IMR-90 (cell line): ENCODE data around the gene NEGR1. TPM values are rescaled to one million over a fixed set of nuclear protein-coding genes. Genes with fewer than 3 reads are reported as not detected.

Experiments used
- ATAC-seq: fragments of 200-7000 bp; cut with Tn5 transposase; 2 replicates; pipeline ENCODE4 v1.9.1; 2020; ENCODE audit warnings: low read depth, mild to moderate bottlenecking, moderate library complexity
- BruUV-seq: library from RNA; stranded (reverse); fragments of 400-500 nt; replicated peaks from 2 replicates; lab custom pipeline; 2021; lab: Mats Ljungman, UMichigan
- CTCF ChIA-PET: fragments of 300-600 bp; formaldehyde crosslinking; extraction: SDS; loops from one replicate; lab custom pipeline; 2021; ENCODE audit warnings: antibody characterized with exemption; lab: Yijun Ruan, JAX
- POLR2A ChIA-PET: fragments of 300-600 bp; sonication (Branson Sonifier 250); formaldehyde crosslinking; loops from one replicate; lab custom pipeline; 2022; ENCODE audit warnings: antibody characterized with exemption; ENCODE audit not compliant: unreplicated experiment; lab: Charles Lee
- DNase-seq: peaks from one replicate; pipeline ENCODE4 v3.0.0; 2013
- H2AFZ ChIP-seq: replicated peaks from 2 replicates; pipeline ENCODE3; 2013; ENCODE audit warnings: low read length, mild to moderate bottlenecking; ENCODE audit not compliant: poor library complexity
- H2AK5ac ChIP-seq: 2 replicates; pipeline ENCODE4 v1.6.1; 2013; ENCODE audit warnings: low read depth, low read length, inconsistent platforms
- H2AK9ac ChIP-seq: replicated peaks from 2 replicates; pipeline ENCODE3; 2013; ENCODE audit warnings: mild to moderate bottlenecking, low read depth, low read length, moderate library complexity; ENCODE audit not compliant: poor library complexity
- H2BK120ac ChIP-seq: 2 replicates; pipeline ENCODE4 v1.6.1; 2013; ENCODE audit warnings: low read depth, low read length, inconsistent platforms
- H2BK15ac ChIP-seq: 3 replicates; pipeline ENCODE4 v1.6.1; 2013; ENCODE audit warnings: low read depth, low read length, inconsistent platforms
- H2BK20ac ChIP-seq: 2 replicates; pipeline ENCODE4 v1.6.1; 2013; ENCODE audit warnings: low read depth, mild to moderate bottlenecking, inconsistent platforms, low read length, moderate library complexity
- H2BK5ac ChIP-seq: 2 replicates; pipeline ENCODE4 v1.6.1; 2013; ENCODE audit warnings: mild to moderate bottlenecking, low read depth, low read length, inconsistent platforms; ENCODE audit not compliant: poor library complexity, severe bottlenecking
- H3K14ac ChIP-seq: replicated peaks from 2 replicates; pipeline ENCODE4 v1.6.1; 2013; ENCODE audit warnings: low read depth, low read length, inconsistent platforms
- H3K18ac ChIP-seq: 2 replicates; pipeline ENCODE4 v1.6.1; 2013; ENCODE audit warnings: low read depth, low read length, control low read depth
- H3K23ac ChIP-seq: 2 replicates; pipeline ENCODE4 v1.6.1; 2013; ENCODE audit warnings: low read depth, low read length, inconsistent platforms
- H3K27ac ChIP-seq: 2 replicates; pipeline ENCODE4 v1.5.1; 2013; ENCODE audit warnings: mild to moderate bottlenecking, control low read depth, low read length; ENCODE audit not compliant: insufficient read depth
- H3K27me3 ChIP-seq: 2 replicates; pipeline ENCODE4 v1.6.1; 2013; ENCODE audit warnings: low read length; ENCODE audit not compliant: control insufficient read depth, insufficient read depth
- H3K36me3 ChIP-seq: 2 replicates; pipeline ENCODE4 v1.6.1; 2013; ENCODE audit warnings: low read length, mixed read lengths; ENCODE audit not compliant: control insufficient read depth, insufficient read depth
- H3K4ac ChIP-seq: 2 replicates; pipeline ENCODE4 v1.6.1; 2013; ENCODE audit warnings: low read depth, low read length, inconsistent platforms
- H3K4me1 ChIP-seq: 2 replicates; pipeline ENCODE4 v1.6.1; 2013; ENCODE audit warnings: low read length, mixed read lengths; ENCODE audit not compliant: control insufficient read depth, insufficient read depth
- H3K4me2 ChIP-seq: 2 replicates; pipeline ENCODE4 v1.6.1; 2013; ENCODE audit warnings: low read depth, mild to moderate bottlenecking, control low read depth, low read length, moderate library complexity
- H3K4me3 ChIP-seq: 2 replicates; pipeline ENCODE4 v1.5.1; 2013; ENCODE audit warnings: low read depth, mild to moderate bottlenecking, control low read depth, low read length, moderate library complexity; ENCODE audit not compliant: insufficient read depth
- H3K56ac ChIP-seq: 2 replicates; pipeline ENCODE4 v1.6.1; 2013; ENCODE audit warnings: low read length, inconsistent platforms; ENCODE audit not compliant: insufficient read depth; ENCODE audit errors: extremely low read depth
- H3K79me1 ChIP-seq, 2 experiments: 2 replicates each; pipeline ENCODE4 v1.6.1; 2013; ENCODE audit warnings: low read length in 2 of 2, inconsistent platforms in 1 of 2, low read depth in 1 of 2
- H3K9ac ChIP-seq: 2 replicates; pipeline ENCODE4 v1.6.1; 2013; ENCODE audit warnings: low read depth, low read length, control low read depth
- H3K9me1 ChIP-seq: 2 replicates; pipeline ENCODE4 v1.6.1; 2013; ENCODE audit warnings: low read length, inconsistent platforms; ENCODE audit not compliant: insufficient read depth
- H3K9me3 ChIP-seq: 2 replicates; pipeline ENCODE4 v1.6.1; 2013; ENCODE audit warnings: low read length; ENCODE audit not compliant: control insufficient read depth, insufficient read depth
- H4K20me1 ChIP-seq: 2 replicates; pipeline ENCODE4 v1.6.1; 2013; ENCODE audit warnings: low read length, inconsistent platforms; ENCODE audit not compliant: insufficient read depth
- H4K5ac ChIP-seq: 2 replicates; pipeline ENCODE4 v1.6.1; 2013; ENCODE audit warnings: mild to moderate bottlenecking, low read depth, low read length, control low read depth
- H4K8ac ChIP-seq, 2 experiments: 2 replicates each; pipeline ENCODE4 v1.6.1; 2013; ENCODE audit warnings: low read depth in 2 of 2, low read length in 2 of 2, control low read depth in 1 of 2, inconsistent platforms in 1 of 2
- H4K91ac ChIP-seq: 2 replicates; pipeline ENCODE4 v1.6.1; 2013; ENCODE audit warnings: low read depth, low read length, inconsistent platforms; ENCODE audit not compliant: insufficient read depth
- BHLHE40 ChIP-seq: fragments of 150-350 bp; IDR thresholded peaks from 2 replicates; pipeline ENCODE4 v1.6.1; 2016; ENCODE audit warnings: mild to moderate bottlenecking, low read depth, low read length
- CEBPB ChIP-seq: IDR thresholded peaks from 2 replicates; pipeline ENCODE4 v1.6.1; 2012; ENCODE audit warnings: low read depth, low read length, improper control_type of control experiment
- CHD1 ChIP-seq: IDR thresholded peaks from 2 replicates; pipeline ENCODE4 v1.6.1; 2012; ENCODE audit warnings: low read depth, low read length, improper control_type of control experiment
- MAFK ChIP-seq: IDR thresholded peaks from 2 replicates; pipeline ENCODE4 v1.6.1; 2012; ENCODE audit warnings: low read depth, low read length, improper control_type of control experiment
- MXI1 ChIP-seq: IDR thresholded peaks from 2 replicates; pipeline ENCODE4 v1.6.1; 2012; ENCODE audit warnings: low read depth, mild to moderate bottlenecking, low read length, moderate library complexity, borderline replicate concordance
- NFE2L2 ChIP-seq: fragments of 150-350 bp; IDR thresholded peaks from 2 replicates; pipeline ENCODE4 v1.6.1; 2016; ENCODE audit warnings: low read depth, mild to moderate bottlenecking, low read length
- RCOR1 ChIP-seq: IDR thresholded peaks from 2 replicates; pipeline ENCODE4 v1.6.1; 2012; ENCODE audit warnings: mild to moderate bottlenecking, low read length, improper control_type of control experiment; ENCODE audit not compliant: insufficient replicate concordance
- SMC3 ChIP-seq: fragments of 150-350 bp; IDR thresholded peaks from 2 replicates; pipeline ENCODE4 v1.6.1; 2016; ENCODE audit warnings: low read depth, mild to moderate bottlenecking, antibody characterized with exemption, low read length, moderate library complexity
- WGBS, 2 experiments: methylation state at CpG; one replicate each; pipeline versions ENCODE4 v1.1.5 to v1.1.7; 2013; ENCODE audit warnings: missing lambda C conversion rate in 2 of 2; ENCODE audit not compliant: insufficient read length in 1 of 2; ENCODE audit errors: extremely low coverage in 2 of 2; 5-methylcytosine and 5-hydroxymethylcytosine counted together
- dilution Hi-C: fragments of 300-500 bp; cut with HindIII; formaldehyde crosslinking; loops from one replicate; pipeline ENCODE4 v1.14.3; 2018; ENCODE audit warnings: low sequenced_read_pairs; ENCODE audit not compliant: unreplicated experiment
- in situ Hi-C: fragments of 300-500 bp; cut with MboI; formaldehyde crosslinking; loops from 3 replicates; pipeline ENCODE4 v1.14.3; 2019; ENCODE audit warnings: low sequenced_read_pairs, inconsistent platforms, mixed read lengths
- intact Hi-C: fragments of 100-400 bp; cut with micrococcal nuclease; formaldehyde crosslinking; loops from 2 replicates; pipeline ENCODE4 v1.10.0; 2022
- polyA plus RNA-seq, 3 experiments: library from polyadenylated mRNA; depleted of rRNA; stranded (reverse); fragments of >200 nt; gene quantifications; 2 replicates each; pipeline ENCODE4 v1.2.3, GENCODE V29; 2012; ENCODE audit warnings: low replicate concordance in 1 of 3
- total RNA-seq: library from RNA; depleted of rRNA; stranded (reverse); fragments of >200 nt; gene quantifications from 2 replicates; pipeline ENCODE4 v1.2.3, GENCODE V29; 2012

The NEGR1 gene
- total and polyA plus RNA-seq, 2 of the 4 experiments (the other 2 are of a cell fraction): 5.1 to 9.1 TPM

DNA sequence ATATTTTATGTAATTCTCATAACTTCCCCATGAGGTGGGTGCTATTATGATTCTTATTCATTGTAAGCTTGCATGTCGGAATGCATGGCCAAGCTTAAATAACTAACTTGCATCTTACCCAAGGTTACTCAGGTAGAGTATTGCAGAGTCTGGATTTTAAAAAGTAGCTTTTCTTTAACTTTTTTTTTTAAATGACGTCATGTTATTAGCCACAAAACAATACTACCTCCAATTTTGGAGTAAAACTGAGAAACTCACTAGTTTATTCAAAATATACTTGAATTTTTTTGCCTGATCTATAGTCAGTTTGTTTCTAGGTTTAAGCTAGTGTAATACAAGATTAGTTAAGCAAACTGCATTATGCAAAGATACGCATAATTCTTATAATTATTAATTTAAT lies 57.8 kb downstream of the NEGR1 start:
- no peak for DNase-seq
- in situ Hi-C loops: no loop called here
- intact Hi-C loops: no loop called here
- no peak overlapping the region for H4K8ac ChIP-seq
- H4K20me1 ChIP-seq: no peaks in the 10 kb centered on the region
- no peak overlapping the region for H4K5ac ChIP-seq
- ChIA-PET POLR2A (no interaction called here), CTCF (interaction anchor here (0.6 kb wide), 1 partner anchor 21 kb away, joined by 3 read pairs; no protein-coding TSS in a partner anchor)
- no peak overlapping the region for H2AK9ac ChIP-seq
- H3K4me2 ChIP-seq: no peak overlapping the region
- no peak overlapping the region for H3K4me3 ChIP-seq
- no peak overlapping the region for H3K23ac ChIP-seq
- no peak overlapping the region for H3K27ac ChIP-seq
- peaks cover 4 to 9% of the 10 kb centered on the region in 2 experiments; a peak in 2 of 4 replicates for H3K79me1 ChIP-seq
- H3K9me3 ChIP-seq: no peaks in the 10 kb centered on the region
- no peak overlapping the region for H2AFZ ChIP-seq
- no peak overlapping the region for H2AK5ac ChIP-seq
- H3K9me1 ChIP-seq: peaks cover 3% of the 10 kb centered on the region; the same call in 1 of the 2 replicates
- no peak overlapping the region for H3K56ac ChIP-seq
- no peak overlapping the region for H4K91ac ChIP-seq
- peaks cover 6% of the 10 kb centered on the region for H3K4me1 ChIP-seq
- no peak for ATAC-seq
- no peak overlapping the region for H2BK15ac ChIP-seq
- BruUV-seq: no TSS peak
- no peak overlapping the region for H2BK5ac ChIP-seq
- H3K9ac ChIP-seq: no peak overlapping the region
- TF ChIP-seq MXI1 (no peak), CEBPB (no peak), BHLHE40 (no peak), SMC3 (no peak), RCOR1 (no peak), MAFK (no peak), NFE2L2 (no peak), CHD1 (no peak)
- H2BK120ac ChIP-seq: no peak overlapping the region
- H3K14ac ChIP-seq: no peak overlapping the region
- no peaks in the 10 kb centered on the region for H3K27me3 ChIP-seq
- H3K4ac ChIP-seq: no peak overlapping the region
- no peaks in the 10 kb centered on the region for H3K36me3 ChIP-seq
- no peak overlapping the region for H3K18ac ChIP-seq
- dilution Hi-C loops: no loop called here
- no peak overlapping the region for H2BK20ac ChIP-seq
- no CpG with 5 or more reads among the region's 3 CpGs for WGBS, 2 experiments
